Heart left ventricle (tissue), 13 donors: ENCODE results near the gene ITSN1.

Experiments used
- CTCF ChIP-seq, 12 donors: fragments of 200-600 bp; sonication (generic) in 4 of 12; IDR thresholded peaks; one replicate each; pipeline versions ENCODE4 v1.5.0 to v1.8.0; 2018 to 2022; ENCODE audit warnings: antibody characterized with exemption in 12 of 12, mild to moderate bottlenecking in 5 of 12
- POLR2A ChIP-seq, 2 donors: fragments of 450-650 bp; IDR thresholded peaks; one replicate each; pipeline ENCODE4 v1.6.1; 2017; ENCODE audit warnings: antibody characterized with exemption in 2 of 2, mild to moderate bottlenecking in 2 of 2, moderate library complexity in 2 of 2
- donor health status: ischemic (EF 13 %, LVEDD 7.1; RV severe dilation, severe dysfunction).
- donor health status: DM: no; HTN: yes; CAD: no.
- donor health status: DM: no; HTN: no; CAD: no.
- donor health status: ischemic (EF 25% LVEDD 6.9; RV normal size, moderate dysfunction).
- donor health status: ischemic (EF 25% LVEDD 5.7; RV mildly dilated, moderate dysfunction).
- donor health status: ischemic (EF 35%, LVEDD 5.7; RV mildly dilated, moderate dysfunction).
- donor health status: nonischemic (EF 11% LVEDD 7.7; RV severe dilation, severe dysfunction).
- donor health status: DM: yes; HTN: yes; CAD: no.
- donor health status: PGD.
- donor health status: ischemic (EF 29% LVEDD 5.4; RV normal size, mild dysfunction).
- donor health status: nonischemic (EF 23%, LVEDD 6.1; RV moderate dilation, normal function).

GRCh38 chr21:33774551-33774950 is 132.2 kb downstream of the ITSN1 start:
- TF ChIP-seq CTCF (IDR thresholded peaks at IDR 0.05) (no peak), POLR2A (IDR thresholded peaks at IDR 0.05) (no peak)
